Caki2 (cell line): ENCODE measurements around the gene OSBPL10. TPM values are rescaled to one million over a fixed set of nuclear protein-coding genes. Genes with fewer than 3 reads are reported as not detected.
"Not testable (repeated sequence)": the region's sequence is repeated elsewhere in the genome, so short reads cannot be mapped to it uniquely, and the experiment has no call there.

ENCODE experiments used
- DNase-seq: peaks from one replicate; pipeline ENCODE4 v3.0.0-alpha.2; 2015; ENCODE audit warnings: low read depth
- in situ Hi-C: cut with HindIII; loops from 2 replicates; pipeline ENCODE4 v1.10.0; 2016; ENCODE audit warnings: low sequenced_read_pairs, low pct_unique_long_range_greater_than_20kb, mixed read lengths
- total RNA-seq: library from RNA; depleted of rRNA; stranded (reverse); fragments of >200 nt; shearing (Covaris generic); gene quantifications from 2 replicates; pipeline ENCODE4 v1.2.3, GENCODE V29; 2014; ENCODE audit warnings: low replicate concordance

OSBPL10 gene
- total RNA-seq, 1 experiment from 2014 or later, result 74.7 TPM

DNA sequence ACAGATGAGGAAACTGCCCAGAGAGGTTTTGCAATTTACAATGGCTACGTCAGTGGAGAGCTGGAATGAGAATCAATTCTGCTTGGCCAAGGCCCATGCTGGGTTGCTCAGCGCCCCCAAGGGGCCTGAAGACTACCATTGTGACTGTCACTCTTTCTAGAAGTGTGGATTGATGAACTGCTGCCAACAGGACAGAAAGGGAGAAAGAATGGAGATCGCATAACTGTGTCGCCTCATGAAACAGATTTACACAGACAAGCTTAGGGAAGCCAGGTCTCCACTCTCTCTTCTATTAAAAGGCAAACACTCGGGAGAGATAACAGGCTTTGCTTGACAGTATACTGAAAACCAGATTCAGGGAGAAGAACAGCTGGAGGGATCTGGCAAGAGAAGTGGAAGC lies 288.3 kb downstream of the OSBPL10 start:
- DNase-seq, result no peak
- in situ Hi-C loops, result no loop called here

GRCh38 chr3:31690771-31691170 lies 290.3 kb downstream of the OSBPL10 start:
- in situ Hi-C loops, result no loop called here
- DNase-seq, result no peak

- DNase-seq, in situ Hi-C loops: not testable (repeated sequence)
Observed at GRCh38 chr3:31689523-31689922, 291.5 kb downstream of the OSBPL10 start.

- in situ Hi-C loops, result no loop called here
- no peak for DNase-seq
Observed at GRCh38 chr3:31688984-31689383, 292.1 kb downstream of the OSBPL10 start.

GRCh38 chr3:31687020-31687802 lies 293.9 kb downstream of the OSBPL10 start:
- in situ Hi-C loops, result no loop called here
- DNase-seq, result no peak

DNA sequence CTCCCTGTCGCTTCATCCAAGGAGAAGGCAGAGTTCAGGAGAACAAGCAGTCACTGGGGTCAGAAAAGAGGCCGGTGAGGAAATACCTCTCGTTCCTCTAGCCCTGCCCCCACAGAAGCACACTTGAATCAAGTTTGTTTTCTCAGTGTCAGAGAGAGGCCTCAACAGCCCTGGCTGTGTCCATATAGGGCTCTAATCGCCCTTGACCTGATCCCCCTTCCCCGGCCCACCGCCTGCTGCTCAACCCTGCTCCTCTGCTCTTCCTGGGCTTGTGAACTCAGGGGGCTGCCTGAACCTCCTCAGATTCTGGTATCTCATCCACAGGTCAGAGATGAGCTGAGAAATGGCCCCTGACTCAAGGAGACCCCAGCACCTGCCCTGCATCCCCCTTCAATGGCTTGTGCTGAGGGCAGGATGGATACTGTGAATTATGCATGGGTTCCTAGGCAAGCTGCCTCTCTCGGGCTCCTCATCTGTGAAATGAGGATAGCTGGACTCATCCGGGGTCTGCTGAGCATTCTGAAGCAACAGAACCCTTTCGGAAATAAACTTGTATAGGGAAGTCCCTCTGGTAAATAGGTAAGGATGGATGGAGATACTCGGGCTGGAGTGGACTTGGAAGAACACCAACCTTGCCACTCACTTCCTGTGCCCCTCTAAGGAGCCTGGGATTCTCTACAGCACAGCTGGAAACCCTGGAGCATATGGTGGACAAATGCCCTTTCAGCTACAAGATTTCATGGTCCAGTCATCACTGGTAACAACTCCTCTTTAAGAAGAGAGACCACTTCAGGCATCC lies 300.8 kb downstream of the OSBPL10 start:
- in situ Hi-C loops, result no loop called here
- no peak for DNase-seq

GRCh38 chr3:31676556-31676955 lies 304.5 kb downstream of the OSBPL10 start:
- DNase-seq, result no peak
- in situ Hi-C loops, result no loop called here

- in situ Hi-C loops, result no loop called here
- DNase-seq, result no peak
Observed at GRCh38 chr3:31673950-31674349, 307.1 kb downstream of the OSBPL10 start.

GRCh38 chr3:31671976-31672375 lies 309.1 kb downstream of the OSBPL10 start:
- no peak for DNase-seq
- in situ Hi-C loops, result no loop called here

- in situ Hi-C loops, result no loop called here
- no peak for DNase-seq
Observed at GRCh38 chr3:31671451-31671850, 309.6 kb downstream of the OSBPL10 start.

- in situ Hi-C loops, result no loop called here
Observed at GRCh38 chr3:31670722-31671121, 310.3 kb downstream of the OSBPL10 start.

GRCh38 chr3:31670136-31670535 lies 310.9 kb downstream of the OSBPL10 start:
- no peak for DNase-seq
- in situ Hi-C loops, result no loop called here

More at GRCh38 chr3:31670722-31671121, 310.3 kb downstream of the OSBPL10 start:
- no peak for DNase-seq

DNA sequence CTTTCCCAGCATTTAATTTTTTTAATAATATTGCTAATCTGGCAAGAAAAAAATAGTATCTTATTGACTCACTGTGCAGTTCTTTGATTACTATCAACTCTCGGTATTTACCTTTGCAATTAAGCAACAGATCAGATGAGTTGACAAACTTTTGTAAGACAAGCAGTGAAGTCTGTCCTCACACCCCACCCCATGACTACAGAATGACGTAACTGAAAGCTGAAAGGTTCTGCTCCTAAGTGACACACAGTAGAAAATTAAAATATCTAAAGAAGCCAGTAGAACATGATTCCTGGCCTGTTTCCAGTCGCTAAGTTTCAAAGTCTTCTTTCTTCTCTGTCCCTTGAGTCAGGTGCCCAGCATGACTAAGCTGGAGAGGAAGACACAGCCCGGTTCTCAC lies 312.8 kb downstream of the OSBPL10 start:
- DNase-seq, result no peak
- in situ Hi-C loops, result no loop called here

DNA sequence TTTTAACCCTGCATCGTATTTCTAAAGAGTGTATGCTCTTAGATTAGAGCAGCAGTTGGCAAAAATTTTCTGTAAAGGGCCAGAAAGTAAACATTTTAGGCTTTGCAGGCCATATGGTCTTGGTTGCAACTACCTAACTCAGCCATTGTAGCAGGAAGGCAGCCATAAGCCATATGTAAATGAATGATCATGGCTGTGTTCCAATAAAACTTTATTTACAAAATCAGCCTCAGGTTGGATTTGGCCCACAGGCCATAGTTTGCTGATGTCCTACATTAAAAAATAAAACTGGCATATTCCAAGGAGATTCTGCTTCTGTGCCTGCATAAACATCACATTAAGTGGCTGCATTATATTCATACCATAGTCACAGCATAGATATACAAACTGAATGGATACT lies 313.5 kb downstream of the OSBPL10 start:
- no peak for DNase-seq
- in situ Hi-C loops, result no loop called here

DNA sequence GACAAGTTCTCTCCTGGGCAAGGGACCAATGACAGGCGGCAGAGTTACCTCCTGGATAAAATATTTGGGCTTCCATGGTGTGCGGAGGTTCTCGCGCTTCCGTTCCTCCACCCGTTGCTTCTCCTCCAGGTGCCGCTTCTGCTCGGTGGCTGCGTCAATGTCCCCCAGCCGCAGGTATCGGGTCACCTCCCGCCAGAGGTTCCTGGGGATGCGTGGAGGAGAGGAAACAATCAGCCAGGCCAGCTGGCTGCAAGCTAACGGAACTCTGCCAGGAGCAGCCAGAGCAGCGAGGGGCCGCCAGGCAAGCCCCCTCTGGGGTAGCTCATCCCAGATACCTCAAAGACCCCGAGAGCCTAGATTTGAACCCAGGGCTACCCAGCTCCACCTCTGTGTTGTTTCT lies 317.0 kb downstream of the OSBPL10 start:
- no peak for DNase-seq
- in situ Hi-C loops, result no loop called here

GRCh38 chr3:31661993-31662670 lies 318.9 kb downstream of the OSBPL10 start:
- in situ Hi-C loops, result no loop called here
- no peak for DNase-seq

DNA sequence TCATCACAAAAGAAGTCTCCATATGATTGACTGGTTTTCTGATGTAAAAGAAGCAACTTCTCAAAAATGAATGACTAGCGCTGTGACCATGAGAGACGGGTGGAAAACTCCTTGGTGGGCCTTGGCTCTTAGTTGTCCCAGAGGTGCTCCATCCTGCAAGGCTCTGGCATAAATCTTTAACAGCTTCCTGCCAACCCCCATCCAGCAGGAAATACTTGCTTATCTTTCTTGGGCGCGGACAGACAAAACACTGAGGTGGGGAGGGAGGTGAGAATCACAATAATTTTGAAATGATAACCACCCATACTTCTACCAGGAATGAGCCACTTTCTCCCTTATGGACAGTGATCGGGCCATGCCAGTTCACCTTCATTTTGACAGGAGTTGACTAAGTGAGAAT lies 319.8 kb downstream of the OSBPL10 start:
- DNase-seq, result no peak
- in situ Hi-C loops, result no loop called here

- in situ Hi-C loops, result no loop called here
- no peak for DNase-seq
Observed at GRCh38 chr3:31659246-31659645, 321.8 kb downstream of the OSBPL10 start.

DNA sequence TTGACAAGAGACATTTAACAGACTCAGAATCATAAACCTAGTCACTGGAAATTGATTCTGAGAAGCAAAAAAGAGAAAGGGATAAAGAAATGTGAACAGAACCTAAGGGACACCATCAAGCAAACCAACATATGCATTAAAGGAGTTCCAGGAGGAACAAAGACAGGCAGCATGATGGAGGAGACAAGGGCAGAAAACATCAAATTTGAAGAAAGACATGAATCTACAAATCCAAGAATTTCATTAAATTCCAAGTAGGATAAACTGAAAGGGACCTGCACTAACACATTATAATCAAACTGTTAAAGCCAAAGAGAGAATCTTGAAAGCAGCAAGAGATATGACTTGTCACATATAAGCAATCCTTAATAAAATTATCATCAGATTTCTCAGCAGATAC lies 326.1 kb downstream of the OSBPL10 start:
- in situ Hi-C loops, result no loop called here
- DNase-seq, result no peak
